Right renal pelvis (tissue), 4 donors: Measurements from ENCODE around the gene SDR9C7. TPM values are rescaled to one million over a fixed set of nuclear protein-coding genes. Genes with fewer than 3 reads are reported as not detected.
"Not testable (repeated sequence)": the region's sequence is repeated elsewhere in the genome, so short reads cannot be mapped to it uniquely, and the experiment has no call there.

ENCODE experiments used
- DNase-seq, 4 donors: peaks; one replicate each; pipeline ENCODE4 v3.0.0-alpha.2; 2013; ENCODE audit warnings: low read depth in 4 of 4, low spot score in 3 of 4, missing footprints in 1 of 4
- polyA plus RNA-seq, 4 donors: library from polyadenylated mRNA; unstranded; fragments of 120-200 nt; gene quantifications; one replicate each; pipeline ENCODE4 v1.2.1, GENCODE V29; 2013; ENCODE audit not compliant: insufficient read length in 4 of 4

SDR9C7 gene
- polyA plus RNA-seq, 4 donors: 0.11 to 0.25 (median 0.19) TPM

GRCh38 chr12:56954057-56954957, 20.1 kb upstream of the SDR9C7 start:
- no peak for DNase-seq

DNA sequence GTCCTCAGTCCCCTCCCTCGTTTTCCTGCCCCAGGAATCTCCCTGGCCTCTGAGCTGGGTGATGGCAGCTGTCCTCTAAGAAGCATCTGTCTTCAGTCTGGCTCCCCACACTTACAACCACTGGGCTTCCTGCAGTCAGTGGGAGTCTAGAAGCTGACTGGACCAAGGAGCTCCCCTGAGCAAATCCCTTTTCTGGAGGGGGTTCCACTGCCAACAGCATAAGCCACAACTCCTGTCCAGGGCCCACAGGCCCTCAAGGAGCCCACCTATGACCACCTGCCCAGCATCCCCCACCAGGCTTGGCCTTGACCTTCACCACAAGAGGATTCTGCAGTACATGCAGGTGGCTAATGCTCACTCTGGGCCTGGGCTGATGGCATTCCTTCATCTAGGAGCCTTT, 19.1 kb upstream of the SDR9C7 start:
- no peak for DNase-seq

DNA sequence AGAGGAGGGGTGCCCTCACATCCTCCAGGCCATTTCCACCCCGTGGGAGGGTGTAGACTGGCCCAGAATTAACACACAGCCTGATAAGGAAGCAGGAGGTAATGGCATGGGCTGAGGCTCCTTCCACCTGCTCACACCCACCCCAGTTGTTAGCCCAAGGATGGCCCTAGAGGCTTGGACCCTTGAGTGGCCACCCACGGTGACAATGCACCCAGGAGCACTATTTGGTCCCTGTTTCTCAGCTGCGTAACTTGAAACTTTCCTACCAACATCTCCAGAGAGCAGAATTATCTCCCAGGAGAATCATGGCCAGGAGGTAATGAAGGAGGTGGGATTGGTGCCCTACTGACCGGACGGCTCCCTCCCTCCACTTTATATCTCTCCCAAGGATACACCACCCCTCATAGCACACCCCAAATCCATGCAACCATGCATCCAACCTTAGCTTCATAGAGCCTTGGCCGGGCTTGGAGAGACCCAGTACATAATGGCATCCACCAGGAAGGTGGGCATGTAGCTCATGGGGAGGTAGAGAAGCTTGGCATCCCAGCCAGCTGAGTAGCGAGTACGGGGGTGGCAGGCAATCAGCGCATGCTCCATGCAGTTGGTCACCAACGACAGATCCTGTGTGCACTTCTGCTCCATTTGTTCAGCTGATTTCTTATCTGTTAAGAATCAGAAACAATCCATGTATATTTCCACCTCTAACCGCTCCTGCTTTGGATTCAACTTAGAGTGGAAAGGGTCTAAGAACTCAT, 17.6 kb upstream of the SDR9C7 start:
- no peak for DNase-seq

GRCh38 chr12:56948881-56949280, 14.7 kb upstream of the SDR9C7 start:
- DNase-seq: no peak

GRCh38 chr12:56948457-56948777, 14.2 kb upstream of the SDR9C7 start:
- no peak for DNase-seq

- no peak for DNase-seq
These were observed 13.6 kb upstream of the SDR9C7 start for GRCh38 chr12:56947633-56948456.

- DNase-seq: no peak
These were observed 9.7 kb upstream of the SDR9C7 start for GRCh38 chr12:56943878-56944277.

GRCh38 chr12:56943374-56943773, 9.2 kb upstream of the SDR9C7 start:
- DNase-seq: not testable (repeated sequence)

DNA sequence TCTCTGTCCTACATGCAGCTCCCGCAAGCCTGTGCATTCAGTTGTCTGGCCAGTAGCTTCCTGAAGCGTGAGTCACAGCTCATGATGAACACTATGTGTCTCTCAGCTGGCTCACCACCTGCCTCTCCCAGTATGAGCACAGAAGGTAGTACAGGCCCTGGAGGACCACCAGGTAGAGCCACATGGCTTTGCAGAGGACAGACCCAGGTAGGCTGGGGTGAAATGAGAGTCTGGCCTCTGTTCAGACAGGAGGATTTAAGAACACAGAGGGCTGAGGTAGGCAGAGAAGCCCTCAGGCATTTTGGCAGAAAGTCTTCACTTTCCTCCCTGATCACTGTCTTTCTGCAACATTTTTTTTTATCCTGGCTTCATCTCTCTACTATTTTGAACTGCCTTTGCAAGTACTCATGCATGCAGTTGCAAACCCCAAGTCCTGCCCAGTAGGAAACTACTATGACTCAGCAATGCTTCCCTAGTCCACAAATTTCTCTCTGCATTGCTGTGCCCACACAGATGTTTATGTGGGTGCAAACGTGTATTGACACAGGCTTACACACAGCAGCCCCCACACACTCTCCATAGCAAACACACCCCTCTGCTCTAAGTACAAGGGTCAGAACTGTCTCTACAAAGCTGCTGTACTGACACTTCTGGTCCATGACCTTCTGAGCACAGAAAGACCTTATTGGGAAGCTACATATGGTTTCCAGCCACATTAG, 7.2 kb upstream of the SDR9C7 start:
- no peak for DNase-seq

GRCh38 chr12:56940942-56941298, 6.7 kb upstream of the SDR9C7 start:
- not testable (repeated sequence) for DNase-seq

- no peak for DNase-seq
These were observed 1.5 kb upstream of the SDR9C7 start for GRCh38 chr12:56935752-56936151.

DNA sequence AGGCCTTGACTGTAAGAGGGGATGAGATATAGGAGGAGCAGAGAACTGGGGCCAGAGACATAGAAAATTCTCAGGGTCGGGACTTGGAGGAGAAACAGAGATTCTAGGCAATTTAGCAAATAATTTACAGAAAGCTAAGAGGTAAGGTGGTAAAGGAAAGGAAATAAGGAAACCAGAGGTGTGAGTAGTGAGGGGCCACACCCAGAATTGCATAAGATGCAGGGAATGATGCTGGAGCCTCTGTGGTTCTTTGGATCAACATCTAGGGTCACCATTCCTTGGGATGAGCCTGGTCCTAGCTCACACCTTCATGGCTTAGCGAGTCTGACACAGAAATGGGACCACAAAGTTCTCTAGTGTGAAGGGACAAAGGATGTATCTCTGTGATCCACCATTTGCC, 949 bp upstream of the SDR9C7 start:
- DNase-seq: no peak

GRCh38 chr12:56932867-56933266, 1.3 kb downstream of the SDR9C7 start:
- no peak for DNase-seq

DNA sequence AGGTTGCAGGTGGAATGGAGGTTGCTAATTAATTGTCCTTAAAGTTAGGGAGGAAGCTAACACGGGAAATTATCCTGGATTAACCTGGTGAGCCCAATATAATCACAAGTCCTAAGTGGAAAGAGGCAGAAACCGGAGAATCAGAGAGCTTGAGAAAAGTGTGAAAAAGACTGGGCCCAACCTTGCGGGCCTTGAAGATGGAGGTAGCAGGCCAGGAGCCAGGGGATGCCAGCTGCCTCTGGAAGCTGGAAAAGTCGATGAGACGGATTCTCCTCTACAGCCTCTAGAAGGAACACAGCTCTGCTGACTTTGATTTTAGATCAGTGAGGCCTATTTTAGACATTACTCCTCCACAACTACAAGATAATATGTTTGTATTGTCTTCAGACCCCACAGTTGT, 2.1 kb downstream of the SDR9C7 start:
- DNase-seq: no peak

DNA sequence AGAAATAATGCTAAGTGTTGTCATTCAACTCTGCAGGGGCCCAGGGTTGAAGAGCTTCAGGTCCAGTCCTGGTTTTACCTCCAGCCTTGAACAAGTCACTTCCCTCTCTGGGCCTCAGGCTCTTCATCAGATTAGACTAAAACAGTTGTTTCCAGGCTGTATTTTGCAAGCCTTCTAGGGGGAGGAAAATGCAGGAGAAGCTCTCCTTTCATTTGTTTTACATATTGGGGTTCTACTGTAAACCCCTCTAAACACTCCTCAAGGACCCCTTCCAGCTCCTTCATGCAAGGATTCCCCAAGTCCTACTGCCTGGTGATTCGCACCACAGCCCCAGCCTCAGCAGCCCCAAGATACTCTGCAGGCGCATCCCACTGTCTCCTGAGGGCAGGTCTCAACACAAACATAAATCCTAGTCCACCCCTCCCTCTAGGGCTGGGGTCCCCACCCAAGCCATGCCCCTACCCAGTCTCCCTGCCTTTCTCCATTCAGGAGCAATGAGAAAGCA, 2.7 kb downstream of the SDR9C7 start:
- peak; percentile 25 to 60 (median 40) for DNase-seq

- DNase-seq: no peak
These were observed 4.0 kb downstream of the SDR9C7 start for GRCh38 chr12:56930241-56930640.

- no peak for DNase-seq
These were observed 4.4 kb downstream of the SDR9C7 start for GRCh38 chr12:56929780-56930179.

DNA sequence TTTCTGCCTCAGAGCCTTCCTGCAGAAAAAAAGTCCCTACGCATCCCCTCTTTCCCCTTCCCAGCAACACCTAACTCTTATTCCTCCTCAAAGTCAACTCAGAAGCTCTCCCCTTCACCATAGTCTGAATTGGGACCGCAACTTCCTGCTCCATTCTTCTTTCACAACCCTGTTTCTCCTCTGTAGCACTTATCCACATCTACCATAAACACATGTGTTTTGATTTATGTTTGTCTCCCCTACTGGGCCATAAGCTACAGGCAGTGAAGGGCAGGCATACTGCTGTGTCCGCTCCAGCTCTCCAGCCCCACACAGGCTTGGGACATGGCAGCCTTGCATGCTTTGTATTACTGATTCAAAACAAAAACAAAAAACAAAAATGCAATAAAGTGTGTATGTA, 5.9 kb downstream of the SDR9C7 start:
- no peak for DNase-seq

DNA sequence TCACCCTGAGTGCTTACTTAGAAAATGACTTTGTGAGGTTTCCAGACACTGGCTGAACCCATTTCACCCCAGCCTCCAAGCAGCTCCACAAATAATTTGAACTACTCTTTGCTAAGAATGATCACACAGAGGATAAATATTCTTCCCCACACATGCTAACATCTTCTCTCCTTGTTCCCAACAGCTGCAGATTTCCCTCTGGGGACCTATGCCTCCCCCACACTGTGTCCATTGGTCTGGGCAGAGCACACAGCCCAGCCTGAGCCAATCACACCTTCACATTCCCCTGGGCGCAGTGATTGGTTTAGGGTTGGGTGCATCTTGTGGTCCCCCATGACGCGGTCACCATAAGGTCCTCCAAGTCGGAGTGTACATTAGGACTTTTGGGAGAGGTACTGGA, 6.9 kb downstream of the SDR9C7 start:
- no peak for DNase-seq

DNA sequence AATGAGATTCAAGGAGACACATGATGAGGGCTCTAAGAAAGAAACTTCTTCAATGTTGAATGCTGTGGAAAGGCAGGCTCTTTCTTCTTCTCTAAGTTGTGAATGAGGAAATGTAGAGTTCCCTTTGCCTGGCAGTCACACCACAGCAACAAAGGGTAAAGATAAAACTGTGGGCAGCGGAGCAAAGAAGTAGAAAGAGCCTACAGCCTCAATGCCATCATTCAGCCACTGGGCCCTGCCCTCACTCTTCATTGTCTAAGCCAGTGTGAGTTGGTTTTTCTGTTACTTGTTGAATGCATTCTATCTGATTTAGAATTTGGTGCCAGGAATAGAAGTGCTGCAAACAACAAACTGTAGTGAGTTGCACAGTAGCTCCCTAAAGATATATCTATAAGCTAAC, 12.2 kb downstream of the SDR9C7 start:
- DNase-seq: no peak
